HG03442 (cell line): Measurements from ENCODE around the gene FAM98B.

Experiments used
- ATAC-seq: cut with Tn5 transposase; IDR thresholded peaks from one replicate; pipeline ENCODE4 v1.9.1; 2021; ENCODE audit warnings: mild to moderate bottlenecking, moderate library complexity; ENCODE audit not compliant: unreplicated experiment

Gene FAM98B

DNA sequence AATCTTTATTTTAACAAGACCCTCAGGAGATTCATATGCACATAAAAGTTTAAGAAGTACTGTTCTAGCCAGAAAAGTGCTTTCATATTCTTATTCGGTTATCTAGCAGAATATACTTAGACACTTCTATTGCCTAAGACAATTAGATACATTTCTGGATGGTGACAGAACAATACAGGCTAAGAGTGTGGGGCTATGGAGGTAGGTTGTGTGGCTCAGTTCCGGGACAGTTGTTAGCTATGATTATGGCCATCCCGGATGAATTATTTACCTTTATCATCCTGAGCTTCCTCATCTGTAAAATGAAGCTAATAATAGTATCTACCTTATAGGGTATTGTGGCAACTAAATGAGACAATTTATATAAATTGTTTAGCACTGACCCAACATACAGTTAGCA lies 6.6 kb downstream of the FAM98B start:
- ATAC-seq = no peak

- ATAC-seq = peak; percentile 81
These were observed 7.3 kb downstream of the FAM98B start for GRCh38 chr15:38461066-38461833.

- ATAC-seq = no peak
These were observed 10.0 kb downstream of the FAM98B start for GRCh38 chr15:38463893-38464292.

DNA sequence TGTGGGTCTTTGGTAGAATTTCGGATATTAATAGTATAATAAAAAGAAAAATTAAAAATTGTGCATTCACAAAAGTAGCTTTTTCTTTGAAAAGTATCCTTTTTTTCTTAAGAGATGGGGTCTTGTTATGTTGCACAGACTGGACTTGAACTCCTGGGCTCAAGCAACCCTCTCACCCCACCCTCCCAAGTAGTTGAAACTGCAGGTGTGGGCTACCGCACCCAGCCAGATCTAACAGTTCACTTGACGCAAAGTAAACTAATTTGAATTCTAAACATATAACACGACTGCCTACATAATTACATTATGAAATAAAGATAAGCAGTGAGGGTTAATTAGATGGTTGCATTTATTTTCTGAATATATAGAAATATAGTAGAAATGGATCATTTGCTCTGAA lies 10.7 kb downstream of the FAM98B start:
- no peak for ATAC-seq

- ATAC-seq = no peak
These were observed 16.9 kb downstream of the FAM98B start for GRCh38 chr15:38470816-38471215.

DNA sequence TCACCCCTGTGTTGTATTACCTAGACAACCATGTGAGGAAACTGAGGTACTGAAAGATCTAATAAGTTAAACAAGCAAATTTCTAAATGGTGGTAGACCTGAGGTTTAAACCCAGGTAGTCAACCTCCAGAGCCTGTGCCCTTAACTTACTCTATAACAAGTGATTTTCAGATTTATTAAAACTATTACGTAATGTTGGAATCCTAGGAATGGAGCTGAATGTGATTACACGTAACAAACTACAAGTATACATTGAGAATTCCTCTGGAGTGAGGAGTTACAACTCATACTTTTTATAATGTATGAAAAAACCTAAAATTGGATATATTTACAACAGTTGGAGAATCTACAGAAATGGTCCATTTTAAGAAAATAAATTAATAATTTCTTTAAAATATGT lies 18.0 kb downstream of the FAM98B start:
- ATAC-seq = no peak

GRCh38 chr15:38474155-38474757 lies 20.3 kb downstream of the FAM98B start:
- ATAC-seq = peak; percentile 98

GRCh38 chr15:38475361-38475760 lies 21.4 kb downstream of the FAM98B start:
- ATAC-seq = no peak

DNA sequence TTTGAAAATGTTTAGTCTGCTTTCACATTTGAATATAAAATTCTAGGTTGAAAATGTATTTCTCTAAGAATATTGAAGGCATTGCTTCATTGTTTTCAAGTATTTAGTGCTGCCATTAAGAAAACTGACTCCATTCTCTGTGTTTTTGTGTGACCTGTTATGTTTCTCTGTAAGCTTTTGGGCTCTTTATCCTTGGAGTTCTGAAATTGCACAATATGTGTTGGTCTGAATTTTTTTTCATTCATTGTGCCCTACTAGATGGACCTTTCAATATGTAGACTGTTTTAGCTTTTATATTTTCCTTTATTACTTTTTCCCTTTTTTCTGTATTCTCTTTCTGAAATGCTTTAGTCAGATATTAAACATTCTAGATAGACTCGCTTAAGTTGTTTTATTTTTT lies 22.2 kb downstream of the FAM98B start:
- ATAC-seq = no peak

- ATAC-seq = no peak
These were observed 23.7 kb downstream of the FAM98B start for GRCh38 chr15:38477637-38478036.

DNA sequence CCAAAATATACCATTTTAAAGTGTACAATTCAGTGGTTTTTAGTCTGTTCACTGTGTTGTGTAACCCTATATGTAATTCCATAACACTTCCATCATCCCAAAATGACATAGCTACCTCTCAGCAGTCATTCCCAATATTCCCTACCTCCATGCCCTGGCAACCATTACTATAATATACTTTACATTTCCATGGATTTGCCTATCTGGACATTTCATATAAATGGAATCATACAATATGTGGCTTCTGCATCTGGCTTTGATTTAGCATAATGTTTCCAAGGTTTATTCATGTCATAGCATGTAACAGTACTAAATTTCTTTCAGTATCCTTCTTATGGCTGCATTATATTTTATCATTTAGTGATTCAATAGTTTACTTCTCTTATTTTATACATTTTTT lies 25.3 kb downstream of the FAM98B start:
- no peak for ATAC-seq

DNA sequence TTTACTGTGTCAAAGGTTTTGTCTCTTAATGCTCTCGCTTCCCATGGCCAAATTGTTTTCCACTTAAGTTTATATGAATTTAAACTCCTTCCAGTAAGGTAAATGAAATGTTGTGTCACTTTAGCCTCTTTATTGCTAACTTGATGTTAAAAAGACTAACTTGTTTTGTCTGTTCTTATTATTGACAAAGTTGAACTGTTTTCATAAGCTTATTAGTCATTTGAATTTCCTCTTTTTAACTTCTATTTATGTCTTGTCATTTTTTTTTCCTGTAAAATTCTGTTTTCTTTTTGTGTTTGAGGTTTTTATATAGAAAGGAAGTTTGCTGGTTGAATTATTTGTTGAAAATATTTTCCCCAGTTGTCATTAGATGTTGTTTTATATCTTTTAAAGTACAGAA lies 25.8 kb downstream of the FAM98B start:
- ATAC-seq = no peak

- ATAC-seq = no peak
These were observed 27.2 kb downstream of the FAM98B start for GRCh38 chr15:38481113-38481512.

- no peak for ATAC-seq
These were observed 27.8 kb downstream of the FAM98B start for GRCh38 chr15:38481761-38482160.

GRCh38 chr15:38482572-38482971 lies 28.6 kb downstream of the FAM98B start:
- no peak for ATAC-seq

DNA sequence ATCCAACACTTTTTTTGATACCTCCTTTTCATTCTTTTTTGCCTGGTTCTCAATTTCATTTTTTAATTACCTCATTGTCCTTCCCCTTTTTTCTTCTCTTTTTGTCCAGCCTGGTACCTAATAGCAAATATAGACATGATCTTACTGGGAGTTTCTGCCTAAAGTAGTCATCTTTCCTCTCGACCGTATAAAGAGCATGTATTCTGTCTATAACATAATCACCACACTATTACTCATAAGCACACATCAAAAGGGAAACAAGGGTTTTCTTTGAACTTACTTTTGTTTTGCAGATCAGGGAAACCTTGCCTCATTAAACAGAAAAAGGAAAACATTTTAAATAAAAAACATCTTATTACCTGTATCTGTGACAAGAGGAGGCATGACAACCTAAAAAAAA lies 33.0 kb downstream of the FAM98B start:
- ATAC-seq = no peak

DNA sequence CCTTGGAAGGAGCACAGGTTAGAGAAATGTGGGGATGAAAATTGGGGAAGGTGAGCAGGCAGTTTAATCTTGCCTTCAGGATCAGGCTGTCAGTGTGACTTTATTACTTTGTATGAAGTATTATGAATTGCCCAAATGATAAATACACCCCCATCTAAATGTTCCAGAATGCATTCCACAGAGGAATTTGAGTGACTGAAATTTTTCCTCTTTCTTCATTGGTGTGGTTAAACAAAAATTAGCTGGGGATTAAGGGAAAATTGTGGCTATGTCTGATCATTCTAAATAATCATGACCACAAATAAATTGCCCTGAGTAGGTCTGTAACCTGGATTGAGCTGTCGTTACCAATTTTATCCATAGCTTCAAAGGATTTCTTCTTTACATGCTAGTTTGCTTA lies 33.5 kb downstream of the FAM98B start:
- no peak for ATAC-seq

GRCh38 chr15:38490242-38490922 lies 36.5 kb downstream of the FAM98B start:
- ATAC-seq = no peak

DNA sequence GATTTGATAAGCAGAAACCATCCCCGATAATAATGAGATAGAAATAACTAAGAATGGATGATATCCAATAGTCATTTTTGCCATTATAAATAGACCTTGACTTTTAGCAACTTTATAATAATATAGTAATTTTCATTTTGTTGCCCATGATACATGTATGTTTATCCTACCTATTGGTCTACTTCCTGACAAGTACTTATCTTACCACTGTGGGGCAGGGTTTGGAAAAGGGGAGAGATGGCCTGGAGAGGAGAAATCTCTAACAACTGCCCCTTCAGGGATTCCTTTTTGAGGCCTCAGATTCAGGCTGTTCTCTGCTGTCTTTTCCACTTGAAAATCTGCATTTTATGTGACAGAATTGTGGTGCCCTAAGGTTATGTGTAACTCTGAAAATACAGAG lies 42.2 kb downstream of the FAM98B start:
- ATAC-seq = no peak

DNA sequence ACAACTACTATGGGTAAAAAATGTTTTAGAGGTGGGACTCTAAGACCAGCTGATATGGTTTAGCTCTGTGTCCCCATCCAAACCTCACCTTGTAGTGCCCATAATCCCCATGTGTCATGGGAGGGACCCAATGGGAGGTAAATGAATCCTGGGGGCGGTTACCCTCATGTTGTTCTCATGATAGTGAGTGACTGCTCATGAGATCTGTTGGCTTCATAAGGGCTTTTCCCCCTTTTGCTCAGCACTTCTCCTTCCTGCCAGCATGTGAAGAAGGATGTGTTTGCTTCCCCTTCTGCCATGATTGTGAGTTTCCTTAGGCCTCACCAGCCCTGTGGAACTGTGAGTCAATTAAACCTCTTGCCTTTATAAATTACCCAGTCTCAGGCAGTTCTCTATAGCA lies 45.7 kb downstream of the FAM98B start:
- ATAC-seq = no peak

DNA sequence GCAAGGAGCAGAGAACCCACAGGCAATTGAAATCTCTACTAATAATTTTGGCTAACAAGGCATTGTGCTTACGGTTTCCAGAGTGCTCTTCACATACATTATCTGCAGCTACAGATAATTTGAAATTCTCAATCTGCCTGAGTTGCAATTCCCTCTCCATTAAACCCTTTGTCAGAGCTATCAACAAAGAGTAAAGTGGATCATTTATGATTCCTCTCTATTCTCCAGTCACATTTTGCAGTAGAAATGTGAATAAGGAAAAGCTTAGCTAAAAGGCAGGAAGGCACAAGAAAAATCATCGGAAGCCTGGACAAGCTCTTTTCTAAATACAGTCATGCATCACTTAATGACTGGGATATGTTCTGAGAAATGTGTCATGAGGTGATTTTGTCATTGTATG lies 49.6 kb downstream of the FAM98B start:
- ATAC-seq = no peak
